ENCODE results near the gene CD74. TPM values are rescaled to one million over a fixed set of nuclear protein-coding genes. Genes with fewer than 3 reads are reported as not detected.

The CD74 gene
- total RNA-seq, 4 donors from 2014 or later, result 287 to 675 (median 493) TPM

GRCh38 chr5:150451594-150451993 lies 38.9 kb upstream of the CD74 start:
- peaks cover 9% of the 10 kb centered on the region in 2 donors for H3K36me3 ChIP-seq
- H3K27me3 ChIP-seq, result no peaks in the 10 kb centered on the region
- H3K9me3 ChIP-seq, result no peaks in the 10 kb centered on the region
- DNase-seq, result no peak
- 97 to 100% methylated on average over 1 of the region's 1 CpG for WGBS, 2 donors
- intact Hi-C loops (cut with DNase I), result no loop called here
- no peak overlapping the region for H3K27ac ChIP-seq
- peaks cover 9 to 13% of the 10 kb centered on the region in 2 donors for H3K4me1 ChIP-seq
- no peak overlapping the region for H3K4me3 ChIP-seq (replicated peaks in 1 of 3)
- no peak for TF ChIP-seq POLR2A (IDR thresholded peaks at IDR 0.05)
- no peak for TF ChIP-seq CTCF (IDR thresholded peaks at IDR 0.05)

GRCh38 chr5:150449517-150450339 lies 37.0 kb upstream of the CD74 start, which contains the start of gene RPS14:
Gene RPS14 (minus strand): TSS chr5:150449739. CDS start chr5:150447733, 2,006 bp downstream.
- TF ChIP-seq CTCF (IDR thresholded peaks at IDR 0.05) (peak; percentile 65 to 96 (median 92)), POLR2A (IDR thresholded peaks at IDR 0.05) (peak in 1 of 2 donors; percentile 87)
- H3K4me1 ChIP-seq, result peaks cover 9 to 13% of the 10 kb centered on the region in 2 donors
- DNase-seq, result peak; percentile 94 to 95
- H3K27me3 ChIP-seq, result no peaks in the 10 kb centered on the region
- peak within 1 kb of the TSS; percentile 95 to 99 (median 96) for H3K27ac ChIP-seq
- intact Hi-C loops (cut with DNase I), result no loop called here
- H3K4me3 ChIP-seq (replicated peaks in 1 of 3), result peak within 1 kb of the TSS; percentile 43 to 69 (median 49)
- 5 to 8% methylated on average over 28 to 54 of the region's 58 CpGs for WGBS, 2 donors
- no peaks in the 10 kb centered on the region for H3K9me3 ChIP-seq
- H3K36me3 ChIP-seq, result peaks cover 28% of the 10 kb centered on the region in 2 donors

- no peak for DNase-seq
- H3K36me3 ChIP-seq, result peaks cover 33 to 35% of the 10 kb centered on the region in 2 donors
- 0% methylated on average over 31 of the region's 31 CpGs for WGBS, 2 donors
- H3K27me3 ChIP-seq, result no peaks in the 10 kb centered on the region
- TF ChIP-seq CTCF (IDR thresholded peaks at IDR 0.05) (no peak), POLR2A (IDR thresholded peaks at IDR 0.05) (no peak)
- H3K4me3 ChIP-seq (replicated peaks in 1 of 3), result peak overlapping the region; percentile 43 to 69 (median 49)
- H3K4me1 ChIP-seq, result peaks cover 9 to 13% of the 10 kb centered on the region in 2 donors
- intact Hi-C loops (cut with DNase I), result no loop called here
- no peaks in the 10 kb centered on the region for H3K9me3 ChIP-seq
- peak overlapping the region; percentile 95 to 99 (median 96) for H3K27ac ChIP-seq
Measured at GRCh38 chr5:150448952-150449516, 36.3 kb upstream of the CD74 start.

- H3K4me3 ChIP-seq (replicated peaks in 1 of 3), result peak overlapping the region; percentile 43 to 69 (median 49)
- H3K36me3 ChIP-seq, result peaks cover 39 to 42% of the 10 kb centered on the region in 2 donors
- H3K4me1 ChIP-seq, result peaks cover 9 to 13% of the 10 kb centered on the region in 2 donors
- TF ChIP-seq CTCF (IDR thresholded peaks at IDR 0.05) (no peak), POLR2A (IDR thresholded peaks at IDR 0.05) (no peak)
- intact Hi-C loops (cut with DNase I), result no loop called here
- DNase-seq, result no peak
- no peaks in the 10 kb centered on the region for H3K9me3 ChIP-seq
- 25 to 29% methylated on average over 4 of the region's 4 CpGs for WGBS, 2 donors
- H3K27me3 ChIP-seq, result no peaks in the 10 kb centered on the region
- H3K27ac ChIP-seq, result peak overlapping the region in 2 of 3 donors; percentile 95 to 96
Measured at GRCh38 chr5:150448334-150448733, 35.6 kb upstream of the CD74 start.

GRCh38 chr5:150447188-150447587 lies 34.5 kb upstream of the CD74 start:
- H3K27me3 ChIP-seq, result no peaks in the 10 kb centered on the region
- intact Hi-C loops (cut with DNase I), result no loop called here
- H3K4me3 ChIP-seq (replicated peaks in 1 of 3), result no peak overlapping the region
- H3K9me3 ChIP-seq, result no peaks in the 10 kb centered on the region
- TF ChIP-seq CTCF (IDR thresholded peaks at IDR 0.05) (no peak), POLR2A (IDR thresholded peaks at IDR 0.05) (no peak)
- no peak for DNase-seq
- H3K36me3 ChIP-seq, result peaks cover 40 to 45% of the 10 kb centered on the region in 2 donors
- 91 to 95% methylated on average over 6 of the region's 6 CpGs for WGBS, 2 donors
- H3K27ac ChIP-seq, result no peak overlapping the region
- H3K4me1 ChIP-seq, result peaks cover 9 to 13% of the 10 kb centered on the region in 2 donors

All from thyroid gland (tissue), 4 donors.